Measurements from ENCODE around the gene FAM118A.

The FAM118A gene

GRCh38 chr22:45308391-45308956 lies 1.3 kb upstream of the FAM118A start:
- peak overlapping the region; percentile 89 to 94 for H3K4me3 Mint-ChIP-seq
- H3K27ac Mint-ChIP-seq, result peak overlapping the region; percentile 95 to 96
- ATAC-seq (replicated peaks) (no peak), DNase-seq (no peak)
- no peaks in the 10 kb centered on the region for H3K9me3 Mint-ChIP-seq
- H3K4me1 Mint-ChIP-seq (ENCODE audit: low read depth in 2 of 2), result peaks cover 24 to 26% of the 10 kb centered on the region in 2 donors
- H3K36me3 Mint-ChIP-seq (ENCODE audit: insufficient read depth), result peaks cover 27% of the 10 kb centered on the region
- no peaks in the 10 kb centered on the region for H3K27me3 Mint-ChIP-seq

GRCh38 chr22:45308957-45309421 lies 745 bp upstream of the FAM118A start:
- Mint-ChIP-seq H3K4me1 (ENCODE audit: low read depth in 2 of 2) (peaks cover 24 to 26% of the 10 kb centered on the region in 2 donors), H3K27ac (peak overlapping the region; percentile 95 to 96), H3K4me3 (peak overlapping the region; percentile 89 to 94), H3K9me3 (no peaks in the 10 kb centered on the region), H3K36me3 (ENCODE audit: insufficient read depth) (peaks cover 27% of the 10 kb centered on the region), H3K27me3 (no peaks in the 10 kb centered on the region)
- ATAC-seq (replicated peaks), result no peak
- no peak for DNase-seq

GRCh38 chr22:45310331-45310976 lies 720 bp downstream of the FAM118A start:
- Mint-ChIP-seq H3K4me1 (ENCODE audit: low read depth in 2 of 2) (peaks cover 24 to 30% of the 10 kb centered on the region in 2 donors), H3K27ac (peak overlapping the region; percentile 92 to 95), H3K36me3 (ENCODE audit: insufficient read depth) (peaks cover 27% of the 10 kb centered on the region), H3K27me3 (no peaks in the 10 kb centered on the region), H3K9me3 (no peaks in the 10 kb centered on the region), H3K4me3 (peak overlapping the region; percentile 89 to 94)
- DNase-seq, result peak in 1 of 3 experiments; percentile 15
- no peak for ATAC-seq (replicated peaks)

GRCh38 chr22:45310977-45311531 lies 1.3 kb downstream of the FAM118A start:
- Mint-ChIP-seq H3K27ac (peak overlapping the region; percentile 92 to 95), H3K4me3 (peak overlapping the region; percentile 89 to 94), H3K9me3 (no peaks in the 10 kb centered on the region), H3K4me1 (ENCODE audit: low read depth in 2 of 2) (peaks cover 24 to 30% of the 10 kb centered on the region in 2 donors), H3K36me3 (ENCODE audit: insufficient read depth) (peaks cover 27% of the 10 kb centered on the region), H3K27me3 (no peaks in the 10 kb centered on the region)
- ATAC-seq (replicated peaks) (no peak), DNase-seq (no peak)

GRCh38 chr22:45312415-45312814 lies 2.7 kb downstream of the FAM118A start:
- DNase-seq, result no peak
- Mint-ChIP-seq H3K36me3 (ENCODE audit: insufficient read depth) (peaks cover 27% of the 10 kb centered on the region), H3K27ac (no peak overlapping the region), H3K4me3 (no peak overlapping the region), H3K27me3 (no peaks in the 10 kb centered on the region), H3K4me1 (ENCODE audit: low read depth in 2 of 2) (peaks cover 24 to 30% of the 10 kb centered on the region in 2 donors), H3K9me3 (no peaks in the 10 kb centered on the region)
- no peak for ATAC-seq (replicated peaks)

GRCh38 chr22:45312856-45313255 lies 3.1 kb downstream of the FAM118A start:
- no peak overlapping the region for H3K4me3 Mint-ChIP-seq
- DNase-seq (no peak), ATAC-seq (replicated peaks) (no peak)
- peaks cover 30% of the 10 kb centered on the region for H3K36me3 Mint-ChIP-seq (ENCODE audit: insufficient read depth)
- no peaks in the 10 kb centered on the region for H3K9me3 Mint-ChIP-seq
- H3K27me3 Mint-ChIP-seq, result no peaks in the 10 kb centered on the region
- no peak overlapping the region for H3K27ac Mint-ChIP-seq
- peaks cover 25 to 34% of the 10 kb centered on the region in 2 donors for H3K4me1 Mint-ChIP-seq (ENCODE audit: low read depth in 2 of 2)

GRCh38 chr22:45314054-45314721 lies 4.5 kb downstream of the FAM118A start:
- peak overlapping the region; percentile 57 to 72 for H3K27ac Mint-ChIP-seq
- no peak overlapping the region for H3K4me3 Mint-ChIP-seq
- no peak for DNase-seq
- H3K36me3 Mint-ChIP-seq (ENCODE audit: insufficient read depth), result peaks cover 40% of the 10 kb centered on the region
- no peaks in the 10 kb centered on the region for H3K9me3 Mint-ChIP-seq
- ATAC-seq (replicated peaks), result no peak
- no peaks in the 10 kb centered on the region for H3K27me3 Mint-ChIP-seq
- H3K4me1 Mint-ChIP-seq (ENCODE audit: low read depth in 2 of 2), result peaks cover 32 to 36% of the 10 kb centered on the region in 2 donors

- ATAC-seq (replicated peaks) (no peak), DNase-seq (no peak)
- no peak overlapping the region for H3K4me3 Mint-ChIP-seq
- H3K27ac Mint-ChIP-seq, result peak overlapping the region; percentile 80 to 100
- H3K27me3 Mint-ChIP-seq, result no peaks in the 10 kb centered on the region
- H3K36me3 Mint-ChIP-seq (ENCODE audit: insufficient read depth), result peaks cover 41% of the 10 kb centered on the region
- H3K4me1 Mint-ChIP-seq (ENCODE audit: low read depth in 2 of 2), result peaks cover 35 to 39% of the 10 kb centered on the region in 2 donors
- H3K9me3 Mint-ChIP-seq, result no peaks in the 10 kb centered on the region
These were observed 5.1 kb downstream of the FAM118A start for GRCh38 chr22:45314786-45315185.

GRCh38 chr22:45316796-45317526 lies 7.2 kb downstream of the FAM118A start:
- H3K4me1 Mint-ChIP-seq (ENCODE audit: low read depth in 2 of 2), result peaks cover 29 to 33% of the 10 kb centered on the region in 2 donors

GRCh38 chr22:45317551-45318167 lies 7.9 kb downstream of the FAM118A start:
- Mint-ChIP-seq H3K27ac (peak overlapping the region; percentile 99 to 100), H3K4me1 (ENCODE audit: low read depth in 2 of 2) (peaks cover 30 to 33% of the 10 kb centered on the region in 2 donors), H3K9me3 (no peaks in the 10 kb centered on the region), H3K4me3 (peak overlapping the region; percentile 77 to 80), H3K27me3 (no peaks in the 10 kb centered on the region), H3K36me3 (ENCODE audit: insufficient read depth) (peaks cover 31% of the 10 kb centered on the region)
- DNase-seq (peak in 2 of 3 experiments; percentile 17 to 18), ATAC-seq (replicated peaks) (peak; percentile 1)

More at GRCh38 chr22:45316796-45317526, 7.2 kb downstream of the FAM118A start:
- no peaks in the 10 kb centered on the region for H3K9me3 Mint-ChIP-seq
- ATAC-seq (replicated peaks), result no peak
- H3K27ac Mint-ChIP-seq, result peak overlapping the region; percentile 99 to 100
- H3K27me3 Mint-ChIP-seq, result no peaks in the 10 kb centered on the region
- peaks cover 32% of the 10 kb centered on the region for H3K36me3 Mint-ChIP-seq (ENCODE audit: insufficient read depth)
- H3K4me3 Mint-ChIP-seq, result no peak overlapping the region
- DNase-seq, result no peak

- peak overlapping the region; percentile 77 to 80 for H3K4me3 Mint-ChIP-seq
- H3K4me1 Mint-ChIP-seq (ENCODE audit: low read depth in 2 of 2), result peaks cover 30 to 33% of the 10 kb centered on the region in 2 donors
- peak overlapping the region; percentile 99 to 100 for H3K27ac Mint-ChIP-seq
- no peaks in the 10 kb centered on the region for H3K27me3 Mint-ChIP-seq
- DNase-seq (peak; percentile 84 to 91 (median 89)), ATAC-seq (replicated peaks) (peak; percentile 66)
- no peaks in the 10 kb centered on the region for H3K9me3 Mint-ChIP-seq
- peaks cover 36% of the 10 kb centered on the region for H3K36me3 Mint-ChIP-seq (ENCODE audit: insufficient read depth)
These were observed 8.4 kb downstream of the FAM118A start for GRCh38 chr22:45318168-45318557.

GRCh38 chr22:45318558-45319323 lies 9.0 kb downstream of the FAM118A start:
- Mint-ChIP-seq H3K27ac (peak overlapping the region; percentile 99 to 100), H3K27me3 (no peaks in the 10 kb centered on the region), H3K36me3 (ENCODE audit: insufficient read depth) (peaks cover 42% of the 10 kb centered on the region), H3K9me3 (no peaks in the 10 kb centered on the region), H3K4me1 (ENCODE audit: low read depth in 2 of 2) (peaks cover 36% of the 10 kb centered on the region in 2 donors), H3K4me3 (peak overlapping the region; percentile 77 to 80)
- ATAC-seq (replicated peaks), result peak; percentile 78
- DNase-seq, result peak; percentile 64 to 75 (median 69)

All from effector memory CD8-positive, alpha-beta T cell (primary cell).